ENCODE data around the gene KRTAP3-3. TPM values are rescaled to one million over a fixed set of nuclear protein-coding genes. Genes with fewer than 3 reads are reported as not detected.

Gene KRTAP3-3
- total and polyA plus RNA-seq, 2 of the 4 experiments (the other 2 are of a cell fraction) = not detected

- Histone ChIP-seq H3K23ac (ENCODE audit: low read depth, low read length) (no peak within 1 kb of the TSS), H3K36me3 (ENCODE audit: control insufficient read depth, insufficient read depth, low read length) (no peaks in the 10 kb centered on the region), H3K4me1 (ENCODE audit: control insufficient read depth, insufficient read depth, low read length) (peaks cover 5% of the 10 kb centered on the region), H4K91ac (ENCODE audit: insufficient read depth, low read depth, low read length) (no peak within 1 kb of the TSS), H3K9ac (ENCODE audit: low read depth, low read length) (no peak within 1 kb of the TSS), H3K14ac (replicated peaks; ENCODE audit: low read depth, low read length) (no peak within 1 kb of the TSS), H3K4me2 (ENCODE audit: low read depth, low read length) (no peak within 1 kb of the TSS), H2AK5ac (ENCODE audit: low read depth, low read length) (0 out of 2 replicates have a peak within 1 kb of the TSS, but pooled peaks have one; percentile 18), H3K9me3 (ENCODE audit: control insufficient read depth, insufficient read depth, low read length) (no peaks in the 10 kb centered on the region), H4K20me1 (ENCODE audit: insufficient read depth, low read length) (no peaks in the 10 kb centered on the region), H3K79me1 (ENCODE audit: low read depth in 1 of 2, low read length in 2 of 2) (no peaks in the 10 kb centered on the region), H3K56ac (ENCODE audit: extremely low read depth, insufficient read depth, low read length) (no peak within 1 kb of the TSS), H2AFZ (replicated peaks; ENCODE audit: low read length, poor library complexity) (peak within 1 kb of the TSS; percentile 9), H4K8ac (ENCODE audit: low read depth in 2 of 2, low read length in 2 of 2) (no peak within 1 kb of the TSS), H4K5ac (ENCODE audit: low read depth, low read length) (no peak within 1 kb of the TSS), H2AK9ac (replicated peaks; ENCODE audit: low read depth, low read length, poor library complexity) (no peak within 1 kb of the TSS), H3K4me3 (ENCODE audit: insufficient read depth, low read depth, low read length) (no peak within 1 kb of the TSS), H2BK120ac (ENCODE audit: low read depth, low read length) (no peak within 1 kb of the TSS), H2BK15ac (ENCODE audit: low read depth, low read length) (no peak within 1 kb of the TSS), H3K9me1 (ENCODE audit: insufficient read depth, low read length) (no peaks in the 10 kb centered on the region), H2BK5ac (ENCODE audit: low read depth, low read length, poor library complexity, severe bottlenecking) (no peak within 1 kb of the TSS), H3K4ac (ENCODE audit: low read depth, low read length) (no peak within 1 kb of the TSS), H3K27ac (ENCODE audit: insufficient read depth, low read length) (no peak within 1 kb of the TSS), H3K27me3 (ENCODE audit: control insufficient read depth, insufficient read depth, low read length) (no peaks in the 10 kb centered on the region), H3K18ac (ENCODE audit: low read depth, low read length) (no peak within 1 kb of the TSS), H2BK20ac (ENCODE audit: low read depth, low read length) (no peak within 1 kb of the TSS)
- no CpG with 5 or more reads among the region's 3 CpGs for WGBS, 2 experiments (ENCODE audit: extremely low coverage in 2 of 2, insufficient read length in 1 of 2)
- intact Hi-C loops (cut with micrococcal nuclease) = no loop called here
- in situ Hi-C loops (cut with MboI; ENCODE audit: low sequenced_read_pairs) = no loop called here
- dilution Hi-C loops (cut with HindIII; ENCODE audit: low sequenced_read_pairs, unreplicated experiment) = no loop called here
- no peak for TF ChIP-seq POLR2A (IDR thresholded peaks at IDR 0.05; ENCODE audit: low read depth, low read length)
- no peak for TF ChIP-seq CEBPB (IDR thresholded peaks at IDR 0.05; ENCODE audit: low read depth, low read length)
- TF ChIP-seq CTCF (conservative IDR thresholded peaks at IDR 0.05; ENCODE audit: low read depth, low read length) = no peak
- TF ChIP-seq, protein P1, sequence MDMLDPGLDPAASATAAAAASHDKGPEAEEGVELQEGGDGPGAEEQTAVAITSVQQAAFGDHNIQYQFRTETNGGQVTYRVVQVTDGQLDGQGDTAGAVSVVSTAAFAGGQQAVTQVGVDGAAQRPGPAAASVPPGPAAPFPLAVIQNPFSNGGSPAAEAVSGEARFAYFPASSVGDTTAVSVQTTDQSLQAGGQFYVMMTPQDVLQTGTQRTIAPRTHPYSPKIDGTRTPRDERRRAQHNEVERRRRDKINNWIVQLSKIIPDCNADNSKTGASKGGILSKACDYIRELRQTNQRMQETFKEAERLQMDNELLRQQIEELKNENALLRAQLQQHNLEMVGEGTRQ (IDR thresholded peaks at IDR 0.05; ENCODE audit: low read depth, low read length) = no peak
- no peak for TF ChIP-seq RAD21 (IDR thresholded peaks at IDR 0.05; ENCODE audit: low read length)
- TF ChIP-seq FOS (IDR thresholded peaks at IDR 0.05; ENCODE audit: low read depth, low read length) = no peak
- no peak for DNase-seq
- POLR2A ChIA-PET (ENCODE audit: unreplicated experiment) = no interaction called here
- BruUV-seq (replicated peaks) = no TSS peak
- CTCF ChIA-PET = no interaction called here
- ATAC-seq (ENCODE audit: low read depth) = no peak
Measured at GRCh38 chr17:40984226-40984625, 9.7 kb downstream of the KRTAP3-3 start, which contains the start of gene KRT40. Gene KRT40 (minus strand): TSS chr17:40984326. CDS start chr17:40984273, 53 bp downstream.
